Hematopoietic multipotent progenitor cell treated with erythropoietin and hydrocortisone succinate and interleukin-3 and kit ligand, for 15 days (in vitro differentiated cells): ENCODE data around the gene PGBD5.
"Not testable (repeated sequence)": the region's sequence is repeated elsewhere in the genome, so short reads cannot be mapped to it uniquely, and the experiment has no call there.

Experiments used
- DNase-seq: peaks from one replicate; pipeline ENCODE4 v3.0.0-alpha.2; 2015; ENCODE audit warnings: low spot score

Gene PGBD5

GRCh38 chr1:230425252-230426091 is 660 bp downstream of the PGBD5 start:
- no peak for DNase-seq

GRCh38 chr1:230424391-230425251 is 1.5 kb downstream of the PGBD5 start:
- DNase-seq = no peak

- no peak for DNase-seq
Measured at GRCh38 chr1:230423951-230424350, 2.2 kb downstream of the PGBD5 start.

- no peak for DNase-seq
Measured at GRCh38 chr1:230423261-230423660, 2.9 kb downstream of the PGBD5 start.

- no peak for DNase-seq
Measured at GRCh38 chr1:230422221-230422981, 3.7 kb downstream of the PGBD5 start.

GRCh38 chr1:230421481-230421880 is 4.7 kb downstream of the PGBD5 start:
- no peak for DNase-seq

- not testable (repeated sequence) for DNase-seq
Measured at GRCh38 chr1:230420372-230420771, 5.8 kb downstream of the PGBD5 start.

- no peak for DNase-seq
Measured at GRCh38 chr1:230416430-230416829, 9.7 kb downstream of the PGBD5 start.

- DNase-seq = no peak
Measured at GRCh38 chr1:230415405-230416132, 10.6 kb downstream of the PGBD5 start.

GRCh38 chr1:230414694-230415093 is 11.4 kb downstream of the PGBD5 start:
- no peak for DNase-seq

GRCh38 chr1:230414102-230414501 is 12.0 kb downstream of the PGBD5 start:
- DNase-seq = no peak

GRCh38 chr1:230413061-230413460 is 13.1 kb downstream of the PGBD5 start:
- no peak for DNase-seq

- no peak for DNase-seq
Measured at GRCh38 chr1:230408971-230409370, 17.2 kb downstream of the PGBD5 start.

- DNase-seq = no peak
Measured at GRCh38 chr1:230407351-230407750, 18.8 kb downstream of the PGBD5 start.

- DNase-seq = not testable (repeated sequence)
Measured at GRCh38 chr1:230406727-230407126, 19.4 kb downstream of the PGBD5 start.

GRCh38 chr1:230403442-230403841 is 22.7 kb downstream of the PGBD5 start:
- DNase-seq = no peak

- no peak for DNase-seq
Measured at GRCh38 chr1:230401763-230402294, 24.3 kb downstream of the PGBD5 start.

GRCh38 chr1:230401101-230401500 is 25.0 kb downstream of the PGBD5 start:
- DNase-seq = no peak

- no peak for DNase-seq
Measured at GRCh38 chr1:230400007-230400344, 26.2 kb downstream of the PGBD5 start.

GRCh38 chr1:230399321-230400006 is 26.7 kb downstream of the PGBD5 start:
- no peak for DNase-seq

- DNase-seq = no peak
Measured at GRCh38 chr1:230398856-230399255, 27.3 kb downstream of the PGBD5 start.
